GM21825 (cell line): Measurements from ENCODE around the gene FAM111B.
A peak's percentile ranks its signal among the peaks of the same experiment; 100 is the strongest.

Experiments used
- ATAC-seq: cut with Tn5 transposase; IDR thresholded peaks from one replicate; pipeline ENCODE4 v1.9.1; 2021; ENCODE audit warnings: mild to moderate bottlenecking, moderate library complexity; ENCODE audit not compliant: unreplicated experiment

Gene FAM111B

GRCh38 chr11:59154610-59155009 is 47.6 kb downstream of the FAM111B start:
- ATAC-seq: no peak

DNA sequence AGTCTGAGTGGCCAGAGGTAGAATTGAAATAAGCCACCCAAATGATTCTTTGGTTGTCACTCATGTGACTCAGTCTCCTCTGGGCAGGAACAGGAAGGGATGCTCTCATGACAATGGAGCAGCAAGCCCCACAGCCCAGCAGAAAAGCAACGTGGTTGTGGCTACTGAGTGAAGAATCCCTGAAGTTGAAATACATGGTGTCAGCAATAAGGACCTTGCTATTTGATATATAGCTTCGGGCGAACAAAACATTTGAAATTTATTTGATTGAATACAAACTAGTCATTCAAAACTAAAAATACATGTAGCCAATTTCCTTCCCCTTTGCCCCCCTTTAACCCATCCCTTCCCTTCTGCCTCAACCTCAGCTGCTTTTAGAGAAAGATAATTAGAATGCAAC is 50.4 kb downstream of the FAM111B start:
- ATAC-seq: no peak

GRCh38 chr11:59158206-59159068 is 51.4 kb downstream of the FAM111B start:
- ATAC-seq: peak; percentile 74

- ATAC-seq: no peak
Measured at GRCh38 chr11:59164028-59164427, 57.0 kb downstream of the FAM111B start.

- peak; percentile 65 for ATAC-seq
Measured at GRCh38 chr11:59171508-59172322, 64.7 kb downstream of the FAM111B start, which contains the start of gene DTX4. TSS of gene DTX4 (plus strand) at chr11:59172132. CDS start at chr11:59172596, 464 bp downstream.

DNA sequence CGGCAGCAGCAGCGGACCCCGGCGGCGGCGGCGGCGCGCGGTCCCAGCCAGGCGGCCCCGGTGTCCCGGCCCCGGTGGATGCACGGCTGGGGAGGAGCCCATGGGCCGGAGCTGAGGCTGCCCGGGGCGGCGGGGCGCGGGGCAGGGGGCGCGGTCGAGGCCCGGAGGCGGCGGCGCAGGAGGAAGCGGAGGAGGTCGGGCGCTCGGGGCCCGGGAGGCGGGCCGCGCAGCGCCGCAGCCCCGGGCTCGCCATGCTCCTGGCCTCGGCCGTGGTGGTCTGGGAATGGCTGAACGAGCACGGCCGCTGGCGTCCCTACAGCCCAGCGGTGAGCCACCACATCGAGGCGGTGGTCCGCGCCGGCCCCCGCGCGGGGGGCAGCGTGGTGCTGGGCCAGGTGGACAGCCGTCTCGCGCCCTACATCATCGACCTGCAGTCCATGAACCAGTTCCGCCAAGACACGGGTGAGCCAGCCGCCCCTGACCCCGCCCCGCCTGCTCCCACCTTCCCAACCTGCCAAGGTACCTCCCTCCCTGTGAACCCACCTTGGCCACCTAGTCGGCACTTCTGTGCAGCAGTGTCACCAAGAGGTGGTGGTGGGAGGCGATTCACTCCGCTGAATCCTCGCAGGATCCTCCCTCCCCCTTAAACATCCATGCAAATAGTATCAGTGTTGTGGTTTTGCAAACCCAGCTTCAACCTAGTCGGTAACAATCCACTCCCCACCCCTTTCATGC is 65.5 kb downstream of the FAM111B start:
- ATAC-seq: peak; percentile 28

- no peak for ATAC-seq
Measured at GRCh38 chr11:59173080-59173963, 66.3 kb downstream of the FAM111B start.

GRCh38 chr11:59173964-59174663 is 67.1 kb downstream of the FAM111B start:
- ATAC-seq: no peak

DNA sequence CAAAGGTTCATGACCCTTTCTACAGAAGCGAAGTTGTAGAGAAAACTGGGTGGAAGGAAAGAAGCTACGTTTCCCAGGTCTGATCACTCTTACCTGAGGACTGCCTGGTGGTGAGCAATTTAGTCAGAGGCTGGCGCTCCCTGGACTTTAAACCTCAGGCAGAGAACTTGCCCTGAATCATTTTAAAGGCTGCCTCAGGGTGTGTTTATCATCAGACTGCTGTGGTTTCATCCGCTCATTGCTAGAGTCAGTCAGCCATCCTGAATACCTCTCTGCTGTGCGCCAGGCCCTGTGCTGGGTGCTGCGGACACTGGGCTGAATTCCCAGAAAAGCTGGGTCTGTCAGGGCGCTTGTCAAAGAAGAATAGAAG is 67.6 kb downstream of the FAM111B start:
- no peak for ATAC-seq

- no peak for ATAC-seq
Measured at GRCh38 chr11:59175091-59175501, 68.1 kb downstream of the FAM111B start.

- ATAC-seq: no peak
Measured at GRCh38 chr11:59176330-59176729, 69.3 kb downstream of the FAM111B start.
